Trophoblast cell (in vitro differentiated cells and primary cell): ENCODE measurements around the gene ACSL6.

ENCODE experiments used
- DNase-seq, 2 donors: peaks; one replicate each; pipeline ENCODE4 v3.0.0-alpha.2; 2016
- H2AFZ ChIP-seq: 2 replicates; pipeline ENCODE4 v1.6.1; 2013; ENCODE audit warnings: low read length, moderate library complexity, mild to moderate bottlenecking; ENCODE audit not compliant: insufficient read depth, poor library complexity
- H2AK5ac ChIP-seq: 2 replicates; pipeline ENCODE4 v1.6.1; 2013; ENCODE audit warnings: mild to moderate bottlenecking, low read length
- H2BK120ac ChIP-seq: 2 replicates; pipeline ENCODE4 v1.6.1; 2013; ENCODE audit warnings: low read length, mild to moderate bottlenecking, moderate library complexity; ENCODE audit not compliant: insufficient read depth, poor library complexity
- H2BK12ac ChIP-seq: 2 replicates; pipeline ENCODE4 v1.6.1; 2013; ENCODE audit warnings: mild to moderate bottlenecking, low read length, moderate library complexity
- H2BK5ac ChIP-seq: 2 replicates; pipeline ENCODE4 v1.6.1; 2013; ENCODE audit warnings: low read length, low read depth, moderate library complexity, mild to moderate bottlenecking; ENCODE audit not compliant: poor library complexity
- H3K14ac ChIP-seq: 2 replicates; pipeline ENCODE4 v1.6.1; 2013; ENCODE audit warnings: mild to moderate bottlenecking, low read length
- H3K18ac ChIP-seq: 2 replicates; pipeline ENCODE4 v1.6.1; 2013; ENCODE audit warnings: mild to moderate bottlenecking, low read length
- H3K23ac ChIP-seq: 2 replicates; pipeline ENCODE4 v1.6.1; 2013; ENCODE audit warnings: low read length
- H3K27ac ChIP-seq: 2 replicates; pipeline ENCODE4 v1.5.1; 2013; ENCODE audit warnings: low read depth, mild to moderate bottlenecking, inconsistent platforms, low read length, moderate library complexity
- H3K27me3 ChIP-seq: 2 replicates; pipeline ENCODE4 v1.6.1; 2013; ENCODE audit warnings: inconsistent platforms, mild to moderate bottlenecking, low read length, moderate library complexity; ENCODE audit not compliant: insufficient read depth
- H3K36me3 ChIP-seq, 2 experiments: 1 replicate in 1 of 2; 2 replicates in 1 of 2; pipeline ENCODE4 v1.6.1; 2013; ENCODE audit warnings: low read length in 2 of 2, mild to moderate bottlenecking in 2 of 2, moderate library complexity in 1 of 2; ENCODE audit not compliant: insufficient read depth in 2 of 2, control insufficient read depth in 1 of 2
- H3K4ac ChIP-seq: 2 replicates; pipeline ENCODE4 v1.6.1; 2013; ENCODE audit warnings: low read depth, mild to moderate bottlenecking, low read length, moderate library complexity
- H3K4me1 ChIP-seq, 2 experiments: 1 replicate in 1 of 2; 2 replicates in 1 of 2; pipeline ENCODE4 v1.6.1; 2013; ENCODE audit warnings: low read length in 2 of 2, mild to moderate bottlenecking in 2 of 2, moderate library complexity in 1 of 2; ENCODE audit not compliant: insufficient read depth in 2 of 2, control insufficient read depth in 1 of 2
- H3K4me2 ChIP-seq: 2 replicates; pipeline ENCODE4 v1.6.1; 2013; ENCODE audit warnings: inconsistent platforms, mild to moderate bottlenecking, low read length, moderate library complexity
- H3K4me3 ChIP-seq: 2 replicates; pipeline ENCODE4 v1.5.1; 2013; ENCODE audit warnings: mild to moderate bottlenecking, low read depth, low read length, inconsistent platforms
- H3K79me1 ChIP-seq: one replicate; pipeline ENCODE4 v1.6.1; 2013; ENCODE audit warnings: low read length
- H3K79me2 ChIP-seq: 2 replicates; pipeline ENCODE4 v1.6.1; 2013; ENCODE audit warnings: low read length, mild to moderate bottlenecking; ENCODE audit not compliant: control insufficient read depth, insufficient read depth, poor library complexity
- H3K9ac ChIP-seq: 2 replicates; pipeline ENCODE4 v1.6.1; 2013; ENCODE audit warnings: mild to moderate bottlenecking, low read length
- H3K9me3 ChIP-seq: 2 replicates; pipeline ENCODE4 v1.6.1; 2013; ENCODE audit warnings: low read depth, mild to moderate bottlenecking, control low read depth, inconsistent platforms, low read length; ENCODE audit not compliant: insufficient read depth
- H4K12ac ChIP-seq: 2 replicates; pipeline ENCODE4 v1.6.1; 2013; ENCODE audit warnings: low read depth, mild to moderate bottlenecking, low read length, moderate library complexity
- H4K8ac ChIP-seq: 2 replicates; pipeline ENCODE4 v1.6.1; 2013; ENCODE audit warnings: low read depth, mild to moderate bottlenecking, low read length, moderate library complexity
- H4K91ac ChIP-seq: one replicate; pipeline ENCODE4 v1.6.1; 2013; ENCODE audit warnings: low read depth, mild to moderate bottlenecking, low read length, moderate library complexity
- WGBS: extraction: QIAGEN DNeasy Blood & Tissue Kit; methylation state at CpG from one replicate; pipeline ENCODE4 v1.1.7; 2013; ENCODE audit warnings: missing lambda C conversion rate; ENCODE audit not compliant: insufficient read length, insufficient coverage; ENCODE audit errors: extremely low coverage; 5-methylcytosine and 5-hydroxymethylcytosine counted together

ACSL6 gene

DNA sequence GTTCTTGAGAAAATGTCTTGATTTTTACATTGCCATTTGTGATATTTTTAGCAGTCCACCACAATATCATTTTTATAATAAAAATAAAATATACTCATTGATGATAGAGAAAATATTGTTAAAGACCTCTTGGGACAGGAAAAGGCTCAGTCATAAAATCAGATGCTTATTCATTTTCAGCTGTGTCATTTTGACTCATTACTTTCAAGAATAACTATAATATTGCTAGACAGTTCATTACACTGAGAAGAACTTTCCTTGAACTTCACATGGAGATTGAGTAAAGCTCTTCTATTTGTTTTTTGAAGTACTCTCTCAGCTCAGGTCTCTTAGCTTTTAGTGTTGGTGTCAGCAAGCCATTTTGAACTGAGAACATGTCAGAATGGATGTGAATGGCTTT lies 57.5 kb downstream of the ACSL6 start:
- no peak overlapping the region for H4K91ac ChIP-seq
- H3K27me3 ChIP-seq = no peaks in the 10 kb centered on the region
- H2BK120ac ChIP-seq = no peak overlapping the region
- no peaks in the 10 kb centered on the region for H3K79me2 ChIP-seq
- H3K23ac ChIP-seq = no peak overlapping the region
- no peak overlapping the region for H3K4ac ChIP-seq
- H2AFZ ChIP-seq = no peak overlapping the region
- H2BK12ac ChIP-seq = no peak overlapping the region
- H3K36me3 ChIP-seq = no peaks in the 10 kb centered on the region
- H3K9ac ChIP-seq = no peak overlapping the region
- H3K4me3 ChIP-seq = no peak overlapping the region
- H3K18ac ChIP-seq = no peak overlapping the region
- no peak overlapping the region for H4K8ac ChIP-seq
- H3K14ac ChIP-seq = no peak overlapping the region
- H3K9me3 ChIP-seq = no peaks in the 10 kb centered on the region
- no peak overlapping the region for H3K27ac ChIP-seq
- no peak overlapping the region for H2BK5ac ChIP-seq
- H3K4me1 ChIP-seq = no peaks in the 10 kb centered on the region
- H4K12ac ChIP-seq = no peak overlapping the region
- DNase-seq = no peak
- no peak overlapping the region for H2AK5ac ChIP-seq
- H3K4me2 ChIP-seq = no peak overlapping the region
- H3K79me1 ChIP-seq = no peaks in the 10 kb centered on the region

- H3K79me1 ChIP-seq = no peaks in the 10 kb centered on the region
- no peak overlapping the region for H3K4ac ChIP-seq
- no peak overlapping the region for H4K12ac ChIP-seq
- no peak overlapping the region for H2AK5ac ChIP-seq
- no peak overlapping the region for H2BK12ac ChIP-seq
- no peak overlapping the region for H3K4me2 ChIP-seq
- no peak for DNase-seq
- no peak overlapping the region for H3K4me3 ChIP-seq
- H3K36me3 ChIP-seq = no peaks in the 10 kb centered on the region
- H3K9ac ChIP-seq = no peak overlapping the region
- no peak overlapping the region for H2BK5ac ChIP-seq
- H3K14ac ChIP-seq = no peak overlapping the region
- no peaks in the 10 kb centered on the region for H3K27me3 ChIP-seq
- no peaks in the 10 kb centered on the region for H3K9me3 ChIP-seq
- no peak overlapping the region for H2BK120ac ChIP-seq
- H3K27ac ChIP-seq = no peak overlapping the region
- H4K91ac ChIP-seq = no peak overlapping the region
- no peak overlapping the region for H4K8ac ChIP-seq
- no peak overlapping the region for H2AFZ ChIP-seq
- WGBS = no CpG with 5 or more reads among the region's 3 CpGs
- no peak overlapping the region for H3K18ac ChIP-seq
- H3K4me1 ChIP-seq = no peaks in the 10 kb centered on the region
- no peaks in the 10 kb centered on the region for H3K79me2 ChIP-seq
- no peak overlapping the region for H3K23ac ChIP-seq
These were observed 59.1 kb downstream of the ACSL6 start for GRCh38 chr5:131952301-131952857.

GRCh38 chr5:131950706-131951105 lies 60.8 kb downstream of the ACSL6 start:
- Histone ChIP-seq H3K14ac (no peak overlapping the region), H2BK120ac (no peak overlapping the region), H2BK5ac (no peak overlapping the region), H2AK5ac (no peak overlapping the region), H3K79me1 (no peaks in the 10 kb centered on the region), H3K9ac (no peak overlapping the region), H4K12ac (no peak overlapping the region), H3K27ac (no peak overlapping the region), H4K91ac (no peak overlapping the region), H3K18ac (no peak overlapping the region), H3K9me3 (no peaks in the 10 kb centered on the region), H2BK12ac (no peak overlapping the region), H3K23ac (no peak overlapping the region), H3K36me3 (no peaks in the 10 kb centered on the region), H3K4me2 (no peak overlapping the region), H3K27me3 (no peaks in the 10 kb centered on the region), H3K4ac (no peak overlapping the region), H3K4me3 (no peak overlapping the region), H3K79me2 (no peaks in the 10 kb centered on the region), H2AFZ (no peak overlapping the region), H4K8ac (no peak overlapping the region), H3K4me1 (no peaks in the 10 kb centered on the region)
- WGBS = no CpG with 5 or more reads among the region's 1 CpG
- DNase-seq = no peak

DNA sequence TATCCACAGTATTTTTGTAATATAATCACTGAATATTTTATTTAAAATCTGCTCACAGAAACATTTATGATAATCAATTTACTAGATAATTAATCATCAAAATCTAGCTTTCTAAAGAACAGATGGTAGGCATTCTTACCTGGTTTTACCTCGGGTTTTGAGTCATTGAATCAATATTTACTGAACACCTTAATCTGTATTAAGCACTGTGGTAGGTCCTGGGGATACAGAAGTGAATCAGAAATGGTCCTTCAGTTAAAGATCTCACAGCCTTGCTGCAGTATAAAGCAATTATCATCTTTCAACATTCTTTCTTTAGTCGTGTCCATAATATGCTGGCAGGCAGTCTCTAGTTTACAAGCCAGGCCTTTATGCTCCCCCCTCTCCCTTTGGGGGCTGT lies 64.0 kb downstream of the ACSL6 start:
- H4K12ac ChIP-seq = no peak overlapping the region
- no peaks in the 10 kb centered on the region for H3K27me3 ChIP-seq
- no peak overlapping the region for H3K4me3 ChIP-seq
- H2BK120ac ChIP-seq = no peak overlapping the region
- no CpG with 5 or more reads among the region's 2 CpGs for WGBS
- H2AFZ ChIP-seq = no peak overlapping the region
- H3K4me2 ChIP-seq = no peak overlapping the region
- no peak overlapping the region for H2BK5ac ChIP-seq
- H3K27ac ChIP-seq = no peak overlapping the region
- no peak overlapping the region for H3K18ac ChIP-seq
- H4K91ac ChIP-seq = no peak overlapping the region
- no peak overlapping the region for H2AK5ac ChIP-seq
- H2BK12ac ChIP-seq = no peak overlapping the region
- no peaks in the 10 kb centered on the region for H3K79me2 ChIP-seq
- no peaks in the 10 kb centered on the region for H3K4me1 ChIP-seq
- no peak for DNase-seq
- no peak overlapping the region for H3K4ac ChIP-seq
- H3K14ac ChIP-seq = no peak overlapping the region
- no peak overlapping the region for H3K9ac ChIP-seq
- H3K36me3 ChIP-seq = no peaks in the 10 kb centered on the region
- H3K79me1 ChIP-seq = no peaks in the 10 kb centered on the region
- H4K8ac ChIP-seq = no peak overlapping the region
- H3K9me3 ChIP-seq = no peaks in the 10 kb centered on the region
- no peak overlapping the region for H3K23ac ChIP-seq
